Activated T-cell treated with anti-CD3 and anti-CD28 coated beads for 4 hours (primary cell): ENCODE results near the gene OBSCN.

Source experiments
- DNase-seq: peaks from one replicate; pipeline ENCODE4 v3.0.0-alpha.2; 2020

Gene OBSCN

GRCh38 chr1:228279011-228279721 lies 71.3 kb downstream of the OBSCN start:
- no peak for DNase-seq

- no peak for DNase-seq
These were observed 71.9 kb downstream of the OBSCN start for GRCh38 chr1:228279722-228280105.

- DNase-seq = no peak
These were observed 72.5 kb downstream of the OBSCN start for GRCh38 chr1:228280106-228280901.

GRCh38 chr1:228280961-228281591 lies 73.2 kb downstream of the OBSCN start:
- DNase-seq = no peak

GRCh38 chr1:228281631-228282328 lies 73.9 kb downstream of the OBSCN start:
- DNase-seq = no peak

GRCh38 chr1:228282329-228283042 lies 74.6 kb downstream of the OBSCN start:
- no peak for DNase-seq

- no peak for DNase-seq
These were observed 75.2 kb downstream of the OBSCN start for GRCh38 chr1:228283043-228283371.

- no peak for DNase-seq
These were observed 75.8 kb downstream of the OBSCN start for GRCh38 chr1:228283476-228284147.

- no peak for DNase-seq
These were observed 76.3 kb downstream of the OBSCN start for GRCh38 chr1:228284148-228284495.

GRCh38 chr1:228284521-228284920 lies 76.7 kb downstream of the OBSCN start:
- DNase-seq = no peak

GRCh38 chr1:228285661-228286504 lies 78.0 kb downstream of the OBSCN start:
- DNase-seq = no peak

- no peak for DNase-seq
These were observed 78.9 kb downstream of the OBSCN start for GRCh38 chr1:228286505-228287417.

- DNase-seq = no peak
These were observed 79.9 kb downstream of the OBSCN start for GRCh38 chr1:228287541-228288425.

GRCh38 chr1:228288536-228289238 lies 80.8 kb downstream of the OBSCN start:
- no peak for DNase-seq

- DNase-seq = no peak
These were observed 81.5 kb downstream of the OBSCN start for GRCh38 chr1:228289239-228289849.

GRCh38 chr1:228289996-228290881 lies 82.4 kb downstream of the OBSCN start:
- DNase-seq = no peak
